M059J (cell line): Measurements from ENCODE around the gene NEK11. TPM values are rescaled to one million over a fixed set of nuclear protein-coding genes. Genes with fewer than 3 reads are reported as not detected.
"Not testable (repeated sequence)": the region's sequence is repeated elsewhere in the genome, so short reads cannot be mapped to it uniquely, and the experiment has no call there.

Source experiments
- DNase-seq: peaks from one replicate; pipeline ENCODE4 v3.0.0-alpha.2; 2012; ENCODE audit warnings: low read depth
- total RNA-seq: library from RNA; depleted of rRNA; stranded (reverse); fragments of >200 nt; shearing (Covaris generic); gene quantifications from 2 replicates; pipeline ENCODE4 v1.2.3, GENCODE V29; 2014

NEK11 gene
- total RNA-seq, 1 experiment from 2014 or later, result 8.1 TPM

DNA sequence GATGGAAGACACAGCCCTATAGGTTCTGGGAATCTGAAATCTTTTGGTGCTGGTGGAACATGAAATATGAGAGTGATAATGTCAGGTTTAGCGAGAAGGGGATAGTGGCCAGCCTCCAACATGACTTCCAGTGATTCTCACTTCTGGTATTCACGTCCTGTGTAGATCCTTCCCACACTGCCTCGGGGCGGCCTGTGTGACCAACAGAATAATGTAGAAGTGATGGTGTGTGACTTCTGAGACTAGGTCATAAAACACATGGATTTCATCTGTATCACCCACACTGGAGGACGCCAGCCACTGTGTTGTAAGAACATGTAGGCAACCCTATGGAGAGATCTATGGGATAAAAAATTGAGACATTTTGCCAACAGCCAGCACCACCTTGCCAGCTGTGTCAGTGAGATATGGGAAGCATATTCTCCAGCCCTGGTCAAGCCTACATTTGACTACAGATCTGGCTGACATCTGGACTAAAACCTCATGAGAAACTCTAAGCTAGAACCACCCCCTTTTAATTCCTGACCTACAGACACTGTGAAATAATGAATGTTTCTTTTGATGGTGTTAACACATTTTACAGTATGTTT lies 329.4 kb downstream of the NEK11 start:
- peak; percentile 83 for DNase-seq

DNA sequence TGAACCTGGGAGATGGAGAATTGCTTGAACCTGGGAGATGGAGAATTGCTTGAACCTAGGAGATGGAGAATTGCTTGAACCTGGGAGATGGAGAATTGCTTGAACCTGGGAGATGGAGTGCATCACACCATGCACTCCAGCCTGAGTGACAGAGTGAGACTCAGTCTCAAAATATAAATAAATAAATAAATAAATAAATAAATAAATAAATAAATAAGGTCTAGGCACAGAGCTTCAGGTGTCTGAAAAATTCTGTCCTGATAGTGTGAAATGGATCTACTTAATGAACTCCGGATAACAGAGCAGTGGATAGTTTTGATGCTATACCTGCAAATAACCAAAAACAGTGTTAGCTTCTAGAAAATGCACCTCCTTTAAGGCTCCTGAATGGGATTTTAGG lies 330.6 kb downstream of the NEK11 start:
- no peak for DNase-seq

DNA sequence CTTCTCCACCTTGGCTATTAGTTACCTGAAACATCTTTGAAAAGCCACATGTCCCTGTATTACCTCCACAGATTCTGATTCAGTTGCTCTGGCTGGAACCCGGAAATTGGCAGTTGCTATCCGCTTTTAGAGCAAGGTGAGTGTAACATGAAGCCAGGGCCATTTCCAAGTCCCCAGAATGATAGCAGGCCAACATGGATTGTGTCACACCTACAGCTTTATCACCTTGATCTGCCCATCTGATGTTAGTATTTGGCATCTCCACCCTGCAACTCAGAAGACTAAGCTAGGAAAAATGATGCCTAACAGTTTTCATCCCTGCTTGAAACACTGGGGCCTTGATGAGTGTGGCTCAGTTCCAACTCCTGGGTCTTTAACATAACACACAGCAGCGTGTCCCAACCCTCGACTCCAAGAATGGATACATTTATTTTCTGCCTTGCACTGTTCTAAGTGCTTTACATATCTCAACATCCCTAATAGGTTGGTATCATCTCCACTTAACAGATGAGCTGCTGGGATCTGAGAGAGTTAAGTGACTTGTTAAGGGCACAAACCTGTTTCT lies 333.6 kb downstream of the NEK11 start:
- DNase-seq, result no peak

DNA sequence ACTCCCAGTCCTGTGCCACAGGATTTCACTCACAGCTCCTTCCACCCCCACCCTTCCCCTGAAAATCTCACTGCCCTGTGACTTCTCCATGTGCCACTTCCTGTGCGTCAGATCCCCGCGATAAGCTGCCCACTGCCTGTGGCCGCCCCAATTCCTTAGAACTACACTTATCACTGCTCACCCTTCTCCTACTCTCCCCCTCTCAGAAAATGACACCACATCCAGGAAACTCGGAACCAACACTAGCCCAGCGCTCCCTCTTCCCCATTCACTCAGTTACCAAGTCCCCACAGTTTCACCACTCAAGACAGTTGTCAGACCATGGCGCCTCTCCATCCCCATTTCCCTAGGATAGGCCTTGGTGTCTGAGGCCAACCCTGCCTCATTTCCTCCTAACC lies 334.4 kb downstream of the NEK11 start:
- not testable (repeated sequence) for DNase-seq

DNA sequence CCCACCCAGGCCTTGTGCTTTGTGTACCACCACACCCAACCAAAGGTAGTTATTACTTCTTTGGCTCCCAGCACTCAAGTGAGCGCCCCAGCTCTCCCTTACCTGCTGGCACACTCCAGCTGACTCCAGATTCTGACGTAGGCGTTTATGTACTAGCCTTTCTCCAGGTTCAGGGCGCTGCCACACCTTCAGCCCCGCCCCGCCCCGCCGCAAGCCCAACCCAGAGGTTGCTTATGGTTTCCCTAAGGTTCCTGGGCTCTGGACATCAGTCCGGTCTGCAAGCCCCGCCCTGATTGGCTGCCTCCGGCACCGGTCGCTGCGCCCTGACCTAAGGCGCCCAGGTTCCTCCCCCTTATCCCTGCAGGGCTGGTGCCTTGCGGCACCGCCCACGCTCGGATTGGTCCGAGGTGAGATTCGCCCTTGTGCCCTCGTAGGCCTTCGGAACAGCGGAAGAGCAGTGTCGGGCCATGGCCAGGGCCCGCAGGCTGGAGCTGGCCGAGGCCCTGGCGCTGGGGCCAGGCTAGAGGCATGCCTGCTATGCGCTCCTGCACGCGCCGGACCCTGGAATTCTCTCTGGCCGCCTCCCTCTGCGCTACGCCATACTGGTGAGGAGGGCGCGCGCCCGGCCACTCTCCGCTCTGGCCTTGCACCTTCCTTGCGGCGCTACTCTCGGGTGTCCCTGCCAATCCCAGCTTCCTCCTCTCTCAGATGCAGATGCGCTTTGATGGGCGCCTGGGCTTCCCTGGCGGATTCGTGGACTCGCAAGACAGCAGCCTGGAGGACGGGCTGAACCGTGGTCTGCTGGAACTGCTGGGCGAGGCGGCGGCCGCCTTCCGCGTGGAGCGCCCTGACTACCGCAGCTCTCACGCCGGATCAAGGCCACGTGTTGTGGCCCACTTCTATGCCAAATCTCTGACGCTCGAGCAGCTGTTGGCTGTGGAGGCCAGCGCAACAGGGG lies 335.1 kb downstream of the NEK11 start:
- DNase-seq, result no peak

DNA sequence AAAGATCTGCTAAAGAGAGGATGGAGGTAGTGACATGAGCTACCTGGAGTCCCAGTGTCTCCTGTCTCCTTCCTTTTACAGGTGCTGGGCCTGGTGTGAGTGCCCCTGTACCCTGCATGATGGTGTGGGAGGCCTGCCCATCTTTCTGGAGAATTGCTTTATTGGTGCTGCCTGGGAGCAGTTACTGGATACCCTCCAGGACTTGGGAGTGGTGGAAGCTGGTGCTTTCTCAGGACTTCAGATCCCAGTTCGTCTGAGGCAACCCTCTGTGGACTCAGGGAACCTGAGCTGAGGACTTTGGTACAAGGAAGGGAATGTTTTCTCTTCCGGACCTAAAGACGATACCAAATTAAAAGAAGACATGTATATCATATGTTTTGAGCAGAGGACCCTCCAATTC lies 336.6 kb downstream of the NEK11 start:
- no peak for DNase-seq

DNA sequence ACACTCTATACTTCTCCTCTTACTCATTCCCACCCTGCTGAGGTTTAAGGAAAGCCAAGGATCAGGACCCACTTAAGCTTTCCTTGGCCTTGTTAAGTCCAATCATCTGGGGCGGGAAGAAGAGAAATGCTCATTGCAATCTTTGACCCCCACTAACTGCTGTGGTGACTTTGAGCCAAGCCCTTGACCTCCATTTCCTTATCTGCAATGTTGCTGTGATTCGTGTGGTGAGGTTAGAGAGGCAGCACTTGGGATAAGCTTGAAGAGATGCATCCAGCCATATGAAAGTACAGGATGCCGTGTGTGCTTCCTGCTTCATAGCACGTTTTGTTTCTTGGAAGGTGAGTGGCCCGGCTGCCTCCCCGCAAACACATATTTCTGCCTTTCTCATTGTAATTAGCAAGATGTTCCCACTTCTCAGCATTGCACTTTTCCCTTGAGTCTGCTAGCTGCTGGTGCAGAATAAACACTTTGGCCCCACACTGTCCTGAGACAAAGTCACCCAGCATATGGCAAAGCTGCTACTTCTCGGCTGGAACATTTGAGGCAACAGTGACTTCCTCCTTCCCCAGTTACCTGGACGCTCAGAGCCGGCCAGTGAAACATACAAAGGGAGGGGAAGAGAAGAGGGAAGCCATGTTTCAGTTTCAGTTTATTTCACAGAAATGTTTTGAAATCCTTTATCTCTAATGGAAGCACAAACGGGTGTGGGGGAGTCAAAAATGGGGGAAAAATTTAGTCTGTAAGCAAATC lies 344.4 kb downstream of the NEK11 start:
- no peak for DNase-seq

DNA sequence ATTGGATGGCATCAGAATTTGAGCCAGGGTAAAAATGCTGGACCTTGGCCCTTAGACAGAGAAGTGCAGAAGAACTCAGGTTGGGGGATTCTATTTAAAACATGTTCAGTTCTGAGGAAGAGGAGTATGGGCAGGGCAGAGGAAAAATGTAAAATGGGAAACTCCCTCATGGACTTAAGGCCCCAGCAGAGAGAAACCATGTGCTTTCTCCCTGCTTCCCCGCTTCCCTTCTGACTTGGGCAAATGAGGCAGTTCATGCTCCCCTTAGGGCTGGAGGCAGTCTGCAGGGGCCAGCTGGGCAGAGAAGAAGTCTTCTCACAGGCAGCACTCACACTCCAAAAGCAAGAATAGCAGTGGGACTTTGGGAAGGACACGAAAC lies 345.0 kb downstream of the NEK11 start:
- no peak for DNase-seq

DNA sequence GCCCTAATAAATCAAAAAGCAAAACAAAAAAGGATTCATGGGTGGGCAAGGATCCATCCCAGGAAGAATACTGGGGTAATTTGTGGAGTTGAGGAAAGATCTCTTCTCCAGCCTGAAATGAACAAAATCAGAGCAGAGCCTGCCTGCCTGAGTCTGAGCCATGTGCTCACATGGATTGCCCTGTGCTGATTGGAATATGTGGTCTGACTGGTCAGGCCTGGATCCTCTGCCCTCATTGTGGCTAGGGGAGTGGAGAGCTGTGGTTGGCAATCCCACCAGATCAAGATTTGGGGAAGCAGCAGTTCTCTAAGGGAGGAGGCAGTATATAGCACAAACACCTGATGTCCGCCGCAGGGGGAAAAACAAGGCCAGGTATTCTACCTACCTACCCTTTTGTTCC lies 348.1 kb downstream of the NEK11 start:
- no peak for DNase-seq

DNA sequence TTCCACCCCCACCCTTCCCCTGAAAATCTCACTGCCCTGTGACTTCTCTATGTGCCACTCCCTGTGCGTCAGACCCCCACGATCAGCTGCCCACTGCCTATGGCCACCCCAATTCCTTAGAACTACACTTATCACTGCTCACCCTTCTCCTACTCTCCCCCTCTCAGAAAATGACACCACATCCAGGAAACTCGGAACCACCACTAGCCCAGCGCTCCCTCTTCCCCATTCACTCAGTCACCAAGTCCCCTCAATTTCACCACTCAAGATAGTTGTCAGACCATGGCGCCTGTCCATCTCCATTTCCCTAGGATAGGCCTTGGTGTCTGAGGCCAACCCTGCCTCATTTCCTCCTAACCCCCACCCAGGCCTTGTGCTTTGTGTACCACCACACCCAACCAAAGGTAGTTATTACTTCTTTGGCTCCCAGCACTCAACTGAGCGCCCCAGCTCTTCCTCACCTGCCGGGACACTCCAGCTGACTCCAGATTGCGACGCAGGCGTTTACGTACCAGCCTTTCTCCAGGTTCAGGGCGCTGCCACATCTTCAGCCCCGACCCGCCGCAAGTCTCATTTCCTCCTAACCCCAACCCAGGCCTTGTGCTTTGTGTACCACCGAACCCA lies 354.3 kb downstream of the NEK11 start:
- DNase-seq, result peak; percentile 30

DNA sequence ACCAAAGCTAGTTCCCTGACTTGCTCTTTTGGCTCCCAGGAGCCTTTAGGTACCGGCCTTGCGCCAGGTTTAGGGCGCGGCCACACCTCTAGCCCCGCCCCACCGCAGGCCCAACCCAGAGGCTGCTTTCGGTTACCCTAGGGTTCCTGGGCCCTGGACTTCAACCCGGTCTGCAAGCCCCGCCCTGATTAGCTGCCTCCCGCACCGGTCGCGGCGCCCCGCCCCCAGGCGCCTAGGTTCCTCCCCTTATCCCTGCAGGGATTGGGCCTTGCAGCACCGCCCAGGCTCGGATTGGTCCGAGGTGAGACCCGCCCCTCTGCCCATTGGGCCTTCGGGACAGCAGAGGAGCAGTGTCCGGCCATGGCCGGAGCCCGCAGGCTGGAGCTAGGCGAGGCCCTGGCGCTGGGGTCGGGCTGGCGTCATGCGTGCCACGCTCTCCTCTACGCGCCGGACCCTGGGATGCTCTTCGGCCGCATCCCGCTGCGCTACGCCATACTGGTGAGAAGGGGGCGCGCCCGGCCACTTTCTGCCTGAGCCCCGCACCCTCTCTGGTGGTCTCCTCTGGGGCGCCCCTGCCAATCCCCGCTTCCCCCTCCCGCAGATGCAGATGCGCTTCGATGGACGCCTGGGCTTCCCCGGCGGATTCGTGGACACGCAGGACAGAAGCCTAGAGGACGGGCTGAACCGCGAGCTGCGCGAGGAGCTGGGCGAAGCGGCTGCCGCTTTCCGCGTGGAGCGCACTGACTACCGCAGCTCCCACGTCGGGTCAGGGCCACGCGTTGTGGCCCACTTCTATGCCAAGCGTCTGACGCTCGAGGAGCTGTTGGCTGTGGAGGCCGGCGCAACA lies 355.0 kb downstream of the NEK11 start, which contains the start of gene NUDT16:
NUDT16 (plus strand) TSS at position 330 of the 847 bp plus-strand sequence; CDS start at position 361, 31 bp downstream.
- peak; percentile 100 for DNase-seq

DNA sequence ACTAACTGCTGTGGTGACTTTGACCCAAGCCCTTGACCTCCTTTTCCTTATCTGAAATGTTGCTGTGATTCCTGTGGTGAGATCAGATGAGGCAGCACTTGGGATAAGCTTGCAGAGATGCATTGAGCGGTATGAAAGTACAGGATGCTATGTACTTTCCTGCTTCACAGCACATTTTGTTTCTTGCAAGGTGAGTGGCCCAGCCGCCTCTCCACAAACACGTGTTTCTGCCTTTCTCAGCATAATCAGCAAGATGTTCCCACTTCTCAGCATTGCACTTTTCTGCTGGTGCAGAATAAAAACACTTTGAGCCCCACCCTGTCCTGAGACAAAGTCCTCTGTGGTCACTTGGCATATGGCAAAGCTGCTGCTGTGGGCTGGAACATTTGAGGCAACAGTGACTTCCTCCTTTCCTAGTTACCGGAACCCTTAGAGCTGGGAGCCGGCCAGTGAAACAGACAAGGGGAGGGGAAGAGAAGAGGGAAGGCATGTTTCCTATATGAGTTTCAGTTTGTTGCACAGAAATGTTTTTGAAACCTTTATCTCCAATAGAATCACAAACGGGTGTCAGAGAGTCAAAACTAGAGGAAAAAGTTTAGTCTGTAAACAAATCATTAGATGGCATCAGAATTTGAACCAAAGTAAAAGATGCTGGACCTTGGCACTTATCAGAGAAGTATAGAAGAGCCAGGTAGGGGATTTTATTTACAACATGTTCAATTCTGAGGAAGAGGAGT lies 359.9 kb downstream of the NEK11 start:
- no peak for DNase-seq

DNA sequence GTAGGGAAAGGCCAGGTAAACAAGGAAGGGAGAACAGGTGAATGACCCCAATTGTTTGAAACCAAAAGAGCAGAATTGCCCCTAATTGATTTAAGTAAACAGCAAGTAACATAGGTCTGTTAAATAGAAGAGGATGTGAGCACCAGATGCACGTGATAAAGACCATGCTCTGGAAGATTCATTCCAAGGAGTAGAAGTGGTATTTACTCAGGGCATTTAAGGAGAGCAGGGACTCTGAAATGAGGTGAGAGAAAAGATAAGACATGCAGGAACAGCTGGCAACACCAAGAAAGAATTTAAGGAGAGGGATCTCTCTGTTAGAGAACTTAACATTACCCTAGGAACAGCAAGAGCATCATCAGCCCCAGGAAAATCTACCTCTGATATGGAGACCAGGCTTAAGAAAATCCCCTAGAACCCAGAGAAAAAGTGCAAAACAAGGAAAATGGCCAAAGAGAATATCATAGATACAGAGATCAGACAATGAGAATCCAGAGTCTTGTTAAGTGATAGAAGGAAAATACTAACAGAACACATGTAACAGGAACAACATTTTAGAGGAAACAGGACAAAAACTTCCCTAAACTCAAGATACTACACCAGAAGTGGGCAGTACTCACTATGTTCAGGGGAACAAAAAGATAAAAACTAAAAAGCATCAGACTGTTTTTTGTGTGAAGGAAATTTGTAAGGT lies 361.3 kb downstream of the NEK11 start:
- DNase-seq, result no peak

DNA sequence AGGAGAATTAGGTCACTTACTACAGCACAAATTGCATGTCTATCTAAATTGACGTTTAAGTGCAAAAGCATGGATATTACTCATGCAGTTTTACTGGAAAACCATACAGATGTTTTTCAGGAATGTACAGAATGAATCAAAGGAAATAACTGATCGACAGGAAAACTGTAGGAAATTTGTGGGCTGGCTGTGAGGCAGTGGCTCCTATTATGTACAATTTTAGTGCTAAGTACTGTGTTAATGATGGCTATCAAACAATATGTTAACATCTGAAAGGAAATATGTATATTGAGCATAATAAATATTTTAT lies 361.8 kb downstream of the NEK11 start:
- no peak for DNase-seq

DNA sequence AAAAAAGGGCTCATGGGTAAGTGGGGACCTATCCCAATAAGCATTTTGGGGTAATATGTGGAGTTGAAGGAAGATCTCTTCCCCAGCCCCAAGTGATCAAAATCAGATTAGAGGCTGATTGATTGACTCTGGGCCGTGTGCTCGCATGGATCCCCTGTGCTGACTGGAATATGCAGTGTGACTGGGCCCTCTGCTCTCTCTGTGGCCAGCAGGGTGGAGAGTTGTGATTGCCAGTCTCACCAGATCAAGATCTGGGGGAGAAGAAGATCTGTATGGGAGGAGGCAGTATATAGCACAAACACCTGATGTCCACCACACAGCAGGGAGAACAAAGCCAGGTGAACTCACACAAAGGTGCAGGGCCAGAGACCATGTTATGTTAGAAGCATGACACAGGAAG lies 363.7 kb downstream of the NEK11 start:
- no peak for DNase-seq

DNA sequence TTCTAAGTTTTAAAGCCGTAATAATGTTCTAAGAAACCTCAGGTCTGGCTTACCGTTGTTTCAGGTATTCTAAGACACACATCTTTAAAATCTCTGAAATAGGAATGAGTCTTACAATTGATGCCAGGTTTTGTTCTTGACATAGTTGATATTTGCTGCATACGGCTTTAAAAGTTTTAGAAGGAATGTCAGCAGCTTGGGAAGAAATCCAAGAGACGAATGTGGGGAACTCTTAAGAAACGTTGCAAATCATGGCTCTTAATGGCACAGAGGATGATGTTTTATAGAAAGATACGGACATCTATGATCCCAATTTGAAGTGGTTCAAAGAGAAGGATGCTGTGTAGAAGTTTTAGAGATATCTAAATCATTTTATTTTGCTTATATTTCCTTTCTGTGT lies 366.4 kb downstream of the NEK11 start:
- DNase-seq, result no peak

DNA sequence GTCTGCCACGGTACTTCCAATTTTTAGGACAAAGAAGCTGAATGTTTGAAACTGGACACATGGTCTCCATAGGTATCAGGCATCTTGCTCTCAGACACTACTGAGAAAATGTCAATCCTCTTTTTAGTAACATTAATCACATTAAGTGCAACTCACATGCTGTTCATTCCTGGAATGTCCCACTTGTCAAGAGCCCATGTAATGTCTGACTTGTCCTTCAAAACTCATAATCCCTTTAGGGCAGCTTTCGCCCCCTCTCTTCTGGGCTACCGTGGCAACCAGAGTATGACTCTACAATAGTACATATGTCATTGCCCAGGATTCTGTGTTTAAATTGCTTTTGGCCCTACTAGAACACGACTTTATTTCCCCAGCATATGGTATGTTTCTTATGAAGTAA lies 367.2 kb downstream of the NEK11 start:
- peak; percentile 12 for DNase-seq

DNA sequence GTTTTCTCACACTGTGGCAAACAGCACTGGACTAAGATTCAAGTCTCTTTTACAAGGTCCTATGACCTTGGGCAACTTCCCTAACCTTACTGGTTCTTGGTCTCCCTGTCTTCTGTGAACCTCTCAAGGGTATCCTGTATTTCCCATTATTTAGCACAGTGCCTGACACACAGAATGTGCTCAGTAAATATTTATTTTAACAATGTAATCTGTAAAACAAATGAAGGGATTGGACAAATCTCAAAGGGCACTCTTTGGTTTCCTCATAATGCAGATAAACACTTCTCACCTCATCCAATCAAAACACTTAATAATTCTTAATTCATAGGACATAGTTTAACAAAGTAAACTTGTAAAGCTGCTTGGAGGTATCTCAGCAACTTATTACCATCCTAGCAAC lies 367.7 kb downstream of the NEK11 start:
- DNase-seq, result no peak

DNA sequence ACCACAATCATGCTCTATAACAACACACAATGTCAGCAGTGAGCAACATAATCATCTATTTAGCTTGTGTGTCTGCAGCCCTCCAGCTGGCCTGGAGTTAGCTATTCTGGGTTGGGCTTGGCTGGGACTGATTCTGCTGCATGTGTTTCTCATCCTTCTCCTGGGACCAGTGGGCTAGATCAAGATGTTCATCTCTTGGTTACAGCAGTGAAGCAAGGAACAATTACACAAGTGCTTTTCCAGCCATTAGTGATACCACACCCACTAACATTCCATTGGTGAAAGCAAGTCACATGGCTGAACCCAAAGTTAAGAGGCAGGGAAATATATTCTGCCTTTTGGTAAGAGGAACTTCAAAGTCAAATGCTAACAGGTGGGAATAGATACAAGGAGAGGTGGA lies 369.5 kb downstream of the NEK11 start:
- DNase-seq, result no peak

DNA sequence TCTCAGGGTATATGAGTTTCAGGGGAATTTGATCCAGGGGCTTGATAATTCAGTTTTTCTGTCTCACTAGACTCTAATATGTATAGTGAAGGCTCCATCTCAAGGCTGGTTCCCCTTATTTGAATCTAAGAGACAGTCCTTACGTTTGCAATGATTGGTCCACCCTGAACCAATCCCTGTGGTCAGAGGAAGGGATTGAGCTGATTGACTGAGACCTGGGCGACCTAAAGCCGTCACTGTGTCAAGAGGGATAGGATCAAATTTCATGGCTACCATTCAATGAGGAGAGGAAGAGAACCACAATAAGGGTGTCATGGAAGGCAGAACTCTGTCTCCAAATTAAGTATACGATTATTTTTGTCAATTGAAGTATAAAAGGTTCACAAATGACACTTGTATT lies 371.2 kb downstream of the NEK11 start:
- DNase-seq, result no peak
